SU-DHL-6 (cell line): ENCODE measurements around the gene MTERF2.

Source experiments
- H2AFZ ChIP-seq: fragments of 200-600 bp; sonication (generic); 2 replicates; pipeline ENCODE4 v1.6.1; 2014; ENCODE audit warnings: low read depth, mild to moderate bottlenecking, moderate library complexity, mixed read lengths, antibody characterized with exemption, low read length; ENCODE audit not compliant: severe bottlenecking
- H3F3A ChIP-seq: fragments of 200-600 bp; shearing (Covaris generic); 2 replicates; pipeline ENCODE4 v1.6.0; 2016; ENCODE audit warnings: antibody characterized with exemption, mild to moderate bottlenecking; ENCODE audit not compliant: insufficient read depth
- H3K27ac ChIP-seq: fragments of 200-600 bp; sonication (generic); 2 replicates; pipeline ENCODE4 v1.5.1; 2016; ENCODE audit warnings: low read depth, mild to moderate bottlenecking, low read length, moderate library complexity, mixed read lengths
- H3K27me3 ChIP-seq: fragments of 200-600 bp; sonication (generic), shearing (Covaris generic); 2 replicates; pipeline ENCODE4 v1.6.0; 2014; ENCODE audit warnings: mild to moderate bottlenecking, low read length
- H3K36me3 ChIP-seq: fragments of 200-600 bp; sonication (generic); 2 replicates; pipeline ENCODE4 v1.6.1; 2014; ENCODE audit warnings: mild to moderate bottlenecking, low read length, mixed read lengths
- H3K4me2 ChIP-seq: fragments of 300-600, 200-600 bp; shearing (Covaris generic), sonication (generic); 2 replicates; pipeline ENCODE4 v1.6.0; 2014; ENCODE audit warnings: low read length, low read depth, mild to moderate bottlenecking; ENCODE audit not compliant: poor library complexity, severe bottlenecking
- H3K4me3 ChIP-seq: fragments of 200-600 bp; sonication (generic); 2 replicates; pipeline ENCODE4 v1.5.1; 2014; ENCODE audit warnings: antibody characterized with exemption, low read length, mild to moderate bottlenecking, mixed read lengths; ENCODE audit not compliant: insufficient read depth, poor library complexity, severe bottlenecking
- H3K79me2 ChIP-seq: fragments of 200-600 bp; sonication (generic); 2 replicates; pipeline ENCODE4 v1.6.1; 2014; ENCODE audit warnings: mild to moderate bottlenecking, low read length, moderate library complexity; ENCODE audit not compliant: insufficient read depth
- H3K9ac ChIP-seq: fragments of 200-600 bp; sonication (generic); 2 replicates; pipeline ENCODE4 v1.7.0; 2014; ENCODE audit warnings: mild to moderate bottlenecking, low read length
- H3K9me2 ChIP-seq: fragments of 200-600 bp; sonication (generic); replicated peaks from 2 replicates; pipeline ENCODE4 v1.6.1; 2014; ENCODE audit warnings: low read length; ENCODE audit not compliant: insufficient read depth
- H3K9me3 ChIP-seq: fragments of 200-600 bp; sonication (generic); 2 replicates; pipeline ENCODE4 v1.6.1; 2014; ENCODE audit warnings: low read length, mixed read lengths; ENCODE audit not compliant: insufficient read depth
- H4K20me1 ChIP-seq: fragments of 200-600 bp; sonication (generic); 2 replicates; pipeline ENCODE4 v1.6.1; 2014; ENCODE audit warnings: low read depth, mild to moderate bottlenecking, antibody characterized with exemption, low read length, moderate library complexity, mixed read lengths
- CTCF ChIP-seq: fragments of 200-600 bp; sonication (generic); IDR thresholded peaks from one replicate; pipeline ENCODE4 v1.5.1; 2017; ENCODE audit warnings: antibody characterized with exemption, mild to moderate bottlenecking, low read length, moderate library complexity; ENCODE audit not compliant: insufficient read depth, poor library complexity, severe bottlenecking
- EZH2phosphoT487 ChIP-seq: fragments of 200-600 bp; sonication (generic), shearing (Covaris generic); conservative IDR thresholded peaks from 2 replicates; pipeline ENCODE4 v1.6.1; 2018; ENCODE audit warnings: mild to moderate bottlenecking, antibody characterized with exemption, low read length, moderate library complexity, mixed read lengths

Gene MTERF2

GRCh38 chr12:106978035-106978800, 8.7 kb downstream of the MTERF2 start:
- Histone ChIP-seq H3K9ac (no peak overlapping the region), H3K36me3 (no peaks in the 10 kb centered on the region), H3K4me3 (no peak overlapping the region), H3K9me2 (no peaks in the 10 kb centered on the region), H3K27ac (no peak overlapping the region), H3K27me3 (no peaks in the 10 kb centered on the region), H2AFZ (no peak overlapping the region), H3K79me2 (no peaks in the 10 kb centered on the region), H3K4me2 (no peak overlapping the region), H3F3A (no peaks in the 10 kb centered on the region), H4K20me1 (no peaks in the 10 kb centered on the region), H3K9me3 (no peaks in the 10 kb centered on the region)
- TF ChIP-seq CTCF (no peak), EZH2phosphoT487 (no peak)

- H2AFZ ChIP-seq, result no peak overlapping the region
- H3K9me3 ChIP-seq, result no peaks in the 10 kb centered on the region
- no peaks in the 10 kb centered on the region for H4K20me1 ChIP-seq
- no peaks in the 10 kb centered on the region for H3K9me2 ChIP-seq
- TF ChIP-seq EZH2phosphoT487, result no peak
- H3K27ac ChIP-seq, result no peak overlapping the region
- H3K27me3 ChIP-seq, result no peaks in the 10 kb centered on the region
- no peaks in the 10 kb centered on the region; the same call in 1 of the 2 replicates for H3K79me2 ChIP-seq
- no peak overlapping the region for H3K4me2 ChIP-seq
- H3K4me3 ChIP-seq, result no peak overlapping the region
- no peak overlapping the region for H3K9ac ChIP-seq
- no peaks in the 10 kb centered on the region for H3F3A ChIP-seq
- peaks cover 11% of the 10 kb centered on the region; the same call in 1 of the 2 replicates for H3K36me3 ChIP-seq
Measured at GRCh38 chr12:106976668-106977067, 10.3 kb downstream of the MTERF2 start.

- no peaks in the 10 kb centered on the region for H4K20me1 ChIP-seq
- no peak overlapping the region for H3K27ac ChIP-seq
- H3K4me2 ChIP-seq, result no peak overlapping the region
- no peaks in the 10 kb centered on the region for H3F3A ChIP-seq
- no peaks in the 10 kb centered on the region for H3K27me3 ChIP-seq
- peaks cover 12% of the 10 kb centered on the region; the same call in 1 of the 2 replicates for H3K36me3 ChIP-seq
- H3K4me3 ChIP-seq, result no peak overlapping the region
- no peak overlapping the region for H3K9ac ChIP-seq
- H3K9me3 ChIP-seq, result no peaks in the 10 kb centered on the region
- no peaks in the 10 kb centered on the region; the same call in 1 of the 2 replicates for H3K79me2 ChIP-seq
- TF ChIP-seq CTCF, result no peak
- no peak for TF ChIP-seq EZH2phosphoT487
- no peak overlapping the region for H2AFZ ChIP-seq
- H3K9me2 ChIP-seq, result no peaks in the 10 kb centered on the region
Measured at GRCh38 chr12:106975993-106976658, 10.8 kb downstream of the MTERF2 start.
